ENCODE results near the gene NEB. TPM values are rescaled to one million over a fixed set of nuclear protein-coding genes. Genes with fewer than 3 reads are reported as not detected.

The NEB gene
- total and polyA plus RNA-seq, 2 donors (not counting 1 experiment from before 2014, with no cell fraction given) = 3.6 to 4.6 TPM

DNA sequence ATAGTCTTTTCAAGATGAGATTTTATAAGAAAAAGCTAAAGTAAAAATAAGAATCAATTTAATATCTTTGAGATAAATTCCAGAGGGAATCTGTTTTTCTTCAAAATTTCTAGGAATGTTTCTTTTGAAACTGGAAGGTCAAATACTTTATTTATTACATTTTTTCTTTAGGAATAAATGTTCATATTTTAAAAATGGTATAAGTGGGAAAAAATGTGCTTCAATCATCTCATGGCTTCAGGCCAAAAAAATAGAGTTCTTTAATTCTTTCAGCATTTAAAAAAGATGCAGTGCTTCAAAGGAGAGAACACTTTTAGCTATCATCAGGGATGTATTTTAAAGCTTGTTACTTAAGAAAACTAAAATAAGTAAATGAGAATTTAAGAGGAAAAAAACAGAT lies 110.6 kb downstream of the NEB start:
- Histone ChIP-seq H3K27ac (ENCODE audit: low read length in 2 of 2) (no peak overlapping the region), H3K27me3 (replicated peaks in 1 of 4; ENCODE audit: control extremely low read depth in 1 of 4, control insufficient read depth in 3 of 4, insufficient read depth in 4 of 4, low read length in 3 of 4) (no peaks in the 10 kb centered on the region), H3K4me3 (ENCODE audit: control extremely low read depth in 1 of 5, extremely low read depth in 1 of 5, insufficient read depth in 1 of 5, low read depth in 2 of 5, low read length in 4 of 5) (no peak overlapping the region), H3K9ac (ENCODE audit: low read length) (no peak overlapping the region), H3K4me2 (replicated peaks; ENCODE audit: low read depth, low read length, poor library complexity, severe bottlenecking) (no peak overlapping the region), H2AFZ (ENCODE audit: insufficient read depth, low read depth, low read length, poor library complexity, severe bottlenecking) (no peak overlapping the region), H3K9me3 (ENCODE audit: control extremely low read depth in 1 of 3, control insufficient read depth in 2 of 3, insufficient read depth in 1 of 3, low read length in 2 of 3) (no peaks in the 10 kb centered on the region), H3K79me2 (ENCODE audit: control insufficient read depth, insufficient read depth, low read length) (no peaks in the 10 kb centered on the region), H3K4me1 (ENCODE audit: control insufficient read depth in 2 of 2, insufficient read depth in 2 of 2, low read length in 2 of 2) (no peaks in the 10 kb centered on the region), H3K36me3 (replicated peaks in 1 of 2; ENCODE audit: control extremely low read depth in 1 of 2, control insufficient read depth in 1 of 2, extremely low read depth in 1 of 2, insufficient read depth in 2 of 2, low read length in 1 of 2) (no peaks in the 10 kb centered on the region), H4K20me1 (ENCODE audit: control insufficient read depth, insufficient read depth, low read length, poor library complexity, severe bottlenecking) (no peaks in the 10 kb centered on the region)
- Mint-ChIP-seq H3K27me3 (no peaks in the 10 kb centered on the region), H3K27ac (no peak overlapping the region), H3K4me1 (no peaks in the 10 kb centered on the region), H3K4me3 (no peak overlapping the region), H3K9me3 (ENCODE audit: insufficient read depth) (no peaks in the 10 kb centered on the region)
- TF ChIP-seq EZH2 (IDR thresholded peaks at IDR 0.05; ENCODE audit: borderline replicate concordance, insufficient read depth, low read depth, low read length, poor library complexity, severe bottlenecking) = no peak
- TF ChIP-seq, protein P1, sequence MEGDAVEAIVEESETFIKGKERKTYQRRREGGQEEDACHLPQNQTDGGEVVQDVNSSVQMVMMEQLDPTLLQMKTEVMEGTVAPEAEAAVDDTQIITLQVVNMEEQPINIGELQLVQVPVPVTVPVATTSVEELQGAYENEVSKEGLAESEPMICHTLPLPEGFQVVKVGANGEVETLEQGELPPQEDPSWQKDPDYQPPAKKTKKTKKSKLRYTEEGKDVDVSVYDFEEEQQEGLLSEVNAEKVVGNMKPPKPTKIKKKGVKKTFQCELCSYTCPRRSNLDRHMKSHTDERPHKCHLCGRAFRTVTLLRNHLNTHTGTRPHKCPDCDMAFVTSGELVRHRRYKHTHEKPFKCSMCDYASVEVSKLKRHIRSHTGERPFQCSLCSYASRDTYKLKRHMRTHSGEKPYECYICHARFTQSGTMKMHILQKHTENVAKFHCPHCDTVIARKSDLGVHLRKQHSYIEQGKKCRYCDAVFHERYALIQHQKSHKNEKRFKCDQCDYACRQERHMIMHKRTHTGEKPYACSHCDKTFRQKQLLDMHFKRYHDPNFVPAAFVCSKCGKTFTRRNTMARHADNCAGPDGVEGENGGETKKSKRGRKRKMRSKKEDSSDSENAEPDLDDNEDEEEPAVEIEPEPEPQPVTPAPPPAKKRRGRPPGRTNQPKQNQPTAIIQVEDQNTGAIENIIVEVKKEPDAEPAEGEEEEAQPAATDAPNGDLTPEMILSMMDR (IDR thresholded peaks at IDR 0.05) = no peak
- POLR2A ChIA-PET = no interaction called here
- DNase-seq (no peak), ATAC-seq (ENCODE audit: low read depth) (no peak)
- CTCF ChIA-PET = interaction anchor here (1.0 kb wide), 2 partner anchors 14 to 184 kb away, joined by 3 to 4 read pairs; no protein-coding TSS in a partner anchor
- intact Hi-C loops (cut with micrococcal nuclease) = no loop called here

DNA sequence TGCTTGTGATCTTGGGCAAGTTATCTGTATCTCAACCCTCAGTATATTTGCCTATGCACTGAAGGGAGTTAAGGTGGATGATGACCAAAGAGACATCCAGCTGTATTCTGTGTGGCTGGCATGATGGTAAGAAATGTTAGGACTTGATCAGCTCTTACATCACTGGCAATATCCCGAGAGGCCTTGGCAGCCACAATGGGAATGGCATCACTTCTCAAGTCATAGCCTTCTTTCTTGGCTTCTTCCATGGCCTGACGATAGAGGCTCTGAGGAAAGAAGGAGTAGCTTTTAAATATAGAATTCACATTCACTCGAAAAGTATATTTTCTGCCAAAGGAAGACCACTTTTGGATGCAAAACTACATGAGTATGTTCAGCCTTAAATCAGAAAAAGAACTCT lies 113.5 kb downstream of the NEB start:
- TF ChIP-seq, protein P1 (IDR thresholded peaks at IDR 0.05) = no peak
- Mint-ChIP-seq H3K4me1 (no peaks in the 10 kb centered on the region), H3K4me3 (no peak overlapping the region), H3K9me3 (ENCODE audit: insufficient read depth) (no peaks in the 10 kb centered on the region), H3K27me3 (no peaks in the 10 kb centered on the region), H3K27ac (no peak overlapping the region)
- no peaks in the 10 kb centered on the region for H3K27me3 ChIP-seq (replicated peaks in 1 of 4; ENCODE audit: control extremely low read depth in 1 of 4, control insufficient read depth in 3 of 4, insufficient read depth in 4 of 4, low read length in 3 of 4)
- no peak overlapping the region for H2AFZ ChIP-seq (ENCODE audit: insufficient read depth, low read depth, low read length, poor library complexity, severe bottlenecking)
- no CpG with 5 or more reads among the region's 3 CpGs for WGBS (ENCODE audit: insufficient coverage)
- no peaks in the 10 kb centered on the region for H3K4me1 ChIP-seq (ENCODE audit: control insufficient read depth in 2 of 2, insufficient read depth in 2 of 2, low read length in 2 of 2)
- no peaks in the 10 kb centered on the region for H3K36me3 ChIP-seq (replicated peaks in 1 of 2; ENCODE audit: control extremely low read depth in 1 of 2, control insufficient read depth in 1 of 2, extremely low read depth in 1 of 2, insufficient read depth in 2 of 2, low read length in 1 of 2)
- ChIA-PET CTCF (no interaction called here), POLR2A (no interaction called here)
- no peaks in the 10 kb centered on the region for H4K20me1 ChIP-seq (ENCODE audit: control insufficient read depth, insufficient read depth, low read length, poor library complexity, severe bottlenecking)
- no peaks in the 10 kb centered on the region for H3K9me3 ChIP-seq (ENCODE audit: control extremely low read depth in 1 of 3, control insufficient read depth in 2 of 3, insufficient read depth in 1 of 3, low read length in 2 of 3)
- H3K79me2 ChIP-seq (ENCODE audit: control insufficient read depth, insufficient read depth, low read length) = no peaks in the 10 kb centered on the region
- H3K4me3 ChIP-seq (ENCODE audit: control extremely low read depth in 1 of 5, extremely low read depth in 1 of 5, insufficient read depth in 1 of 5, low read depth in 2 of 5, low read length in 4 of 5) = no peak overlapping the region
- no peak overlapping the region for H3K9ac ChIP-seq (ENCODE audit: low read length)
- H3K4me2 ChIP-seq (replicated peaks; ENCODE audit: low read depth, low read length, poor library complexity, severe bottlenecking) = no peak overlapping the region
- H3K27ac ChIP-seq (ENCODE audit: low read length in 2 of 2) = no peak overlapping the region
- no peak for DNase-seq
- intact Hi-C loops (cut with micrococcal nuclease) = no loop called here
- no peak for ATAC-seq (ENCODE audit: low read depth)
